Sigmoid colon (tissue), 7 donors: ENCODE data around the gene MYNN. TPM values are rescaled to one million over a fixed set of nuclear protein-coding genes. Genes with fewer than 3 reads are reported as not detected.

Source experiments
- DNase-seq: peaks from one replicate; pipeline ENCODE4 v3.0.0-alpha.2; 2019
- H3K27ac ChIP-seq, 4 donors: fragments of 200-600 bp; sonication (generic); one replicate each; pipeline ENCODE4 v1.5.1; 2016 to 2019; ENCODE audit warnings: mild to moderate bottlenecking in 1 of 4
- H3K27me3 ChIP-seq, 3 donors: fragments of 200-600 bp; sonication (generic); one replicate each; pipeline ENCODE4 v1.5.1; 2019; ENCODE audit warnings: mild to moderate bottlenecking in 1 of 3
- H3K36me3 ChIP-seq, 4 donors: fragments of 200-600 bp; sonication (generic); one replicate each; pipeline ENCODE4 v1.5.1; 2016 to 2019
- H3K4me1 ChIP-seq, 4 donors: fragments of 200-600 bp; sonication (generic); one replicate each; pipeline ENCODE4 v1.5.1; 2017 to 2019
- H3K4me3 ChIP-seq, 4 donors: fragments of 200-600 bp; sonication (generic); one replicate each; pipeline ENCODE4 v1.5.1; 2017 to 2019; ENCODE audit warnings: mild to moderate bottlenecking in 2 of 4, moderate library complexity in 1 of 4
- H3K9me3 ChIP-seq, 4 donors: fragments of 200-600 bp in 3 of 4; sonication (generic) in 3 of 4; one replicate each; pipeline versions ENCODE4 v1.5.1 to v1.6.1; 2013 to 2019
- EP300 ChIP-seq, 4 donors: sonication (generic); formaldehyde crosslinking; IDR thresholded peaks; one replicate each; pipeline ENCODE4 v1.6.1; 2017; ENCODE audit warnings: antibody characterized with exemption in 4 of 4
- POLR2A ChIP-seq, 2 donors: fragments of 450-650 bp; IDR thresholded peaks; one replicate each; pipeline ENCODE4 v1.6.1; 2016; ENCODE audit warnings: antibody characterized with exemption in 2 of 2, mild to moderate bottlenecking in 2 of 2, moderate library complexity in 2 of 2
- POLR2AphosphoS5 ChIP-seq, 4 donors: sonication (generic); formaldehyde crosslinking; IDR thresholded peaks; one replicate each; pipeline ENCODE4 v1.6.1; 2017; ENCODE audit warnings: antibody characterized with exemption in 4 of 4
- WGBS, 2 donors: extraction: QIAGEN DNeasy Blood & Tissue Kit; methylation state at CpG; one replicate each; pipeline ENCODE4 v1.1.7; 2013; 5-methylcytosine and 5-hydroxymethylcytosine counted together
- intact Hi-C: fragments of 100-400 bp; cut with DNase I; formaldehyde crosslinking; loops from one replicate; pipeline ENCODE4 v1.15.1; 2023
- polyA plus RNA-seq, 3 donors: library from polyadenylated mRNA; stranded (reverse); fragments of 200-250 nt; gene quantifications; one replicate each; pipeline ENCODE4 v1.2.3, GENCODE V29; 2013
- total RNA-seq, 4 donors: library from RNA; depleted of rRNA; stranded (reverse); fragments of >200 nt; gene quantifications; one replicate each; pipeline ENCODE4 v1.1.0, GENCODE V29; 2016
- TF ChIP-seq, protein P1 (sequence below), 4 experiments: fragments of 450-650 bp in 3 of 4; fragments of 200-600 bp in 1 of 4; IDR thresholded peaks; one replicate each; pipeline ENCODE4 v1.5.1; 2016 to 2019; ENCODE audit warnings: antibody characterized with exemption in 4 of 4, mild to moderate bottlenecking in 3 of 4, moderate library complexity in 2 of 4
- donor health status: healthy with polysubstance abuse.
- donor health status: Bipolar disorder and iron deficiency.
- donor health status: healthy.

Gene MYNN
- total and polyA plus RNA-seq, 7 donors: 7.6 to 24.4 (median 15.5) TPM

DNA sequence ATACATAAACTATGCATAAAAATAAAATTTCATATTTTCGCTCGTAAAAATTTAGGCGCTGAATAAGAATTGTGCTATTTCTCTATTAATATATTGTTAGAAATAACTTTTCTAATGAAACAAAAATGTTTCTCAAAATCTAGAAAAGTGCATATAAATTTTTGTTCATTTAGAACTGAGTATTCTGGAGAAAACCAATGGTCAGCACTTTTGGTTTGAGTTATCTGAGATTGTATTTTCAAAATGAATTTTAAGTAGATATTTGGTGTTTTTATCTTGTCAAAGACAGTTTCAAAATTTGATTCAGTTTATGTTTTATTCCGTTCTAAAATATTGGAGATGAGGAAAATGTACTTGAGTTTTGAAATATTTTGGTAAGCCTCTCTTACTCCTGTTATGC is 13.9 kb downstream of the MYNN start:
- H3K36me3 ChIP-seq: peaks cover 10 to 86% (median 32%) of the 10 kb centered on the region in 4 donors
- TF ChIP-seq POLR2A (IDR thresholded peaks at IDR 0.05): no peak
- TF ChIP-seq, protein P1, sequence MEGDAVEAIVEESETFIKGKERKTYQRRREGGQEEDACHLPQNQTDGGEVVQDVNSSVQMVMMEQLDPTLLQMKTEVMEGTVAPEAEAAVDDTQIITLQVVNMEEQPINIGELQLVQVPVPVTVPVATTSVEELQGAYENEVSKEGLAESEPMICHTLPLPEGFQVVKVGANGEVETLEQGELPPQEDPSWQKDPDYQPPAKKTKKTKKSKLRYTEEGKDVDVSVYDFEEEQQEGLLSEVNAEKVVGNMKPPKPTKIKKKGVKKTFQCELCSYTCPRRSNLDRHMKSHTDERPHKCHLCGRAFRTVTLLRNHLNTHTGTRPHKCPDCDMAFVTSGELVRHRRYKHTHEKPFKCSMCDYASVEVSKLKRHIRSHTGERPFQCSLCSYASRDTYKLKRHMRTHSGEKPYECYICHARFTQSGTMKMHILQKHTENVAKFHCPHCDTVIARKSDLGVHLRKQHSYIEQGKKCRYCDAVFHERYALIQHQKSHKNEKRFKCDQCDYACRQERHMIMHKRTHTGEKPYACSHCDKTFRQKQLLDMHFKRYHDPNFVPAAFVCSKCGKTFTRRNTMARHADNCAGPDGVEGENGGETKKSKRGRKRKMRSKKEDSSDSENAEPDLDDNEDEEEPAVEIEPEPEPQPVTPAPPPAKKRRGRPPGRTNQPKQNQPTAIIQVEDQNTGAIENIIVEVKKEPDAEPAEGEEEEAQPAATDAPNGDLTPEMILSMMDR (IDR thresholded peaks at IDR 0.05): no peak
- TF ChIP-seq EP300 (IDR thresholded peaks at IDR 0.05): no peak
- no peak for TF ChIP-seq POLR2AphosphoS5 (IDR thresholded peaks at IDR 0.05)
- WGBS, 2 donors: 97 to 98% methylated on average over 4 of the region's 4 CpGs
- H3K9me3 ChIP-seq: no peaks in the 10 kb centered on the region
- intact Hi-C loops: no loop called here
- H3K4me1 ChIP-seq: no peaks in the 10 kb centered on the region
- H3K4me3 ChIP-seq: no peak overlapping the region
- DNase-seq: no peak
- H3K27ac ChIP-seq: no peak overlapping the region
- no peaks in the 10 kb centered on the region for H3K27me3 ChIP-seq

DNA sequence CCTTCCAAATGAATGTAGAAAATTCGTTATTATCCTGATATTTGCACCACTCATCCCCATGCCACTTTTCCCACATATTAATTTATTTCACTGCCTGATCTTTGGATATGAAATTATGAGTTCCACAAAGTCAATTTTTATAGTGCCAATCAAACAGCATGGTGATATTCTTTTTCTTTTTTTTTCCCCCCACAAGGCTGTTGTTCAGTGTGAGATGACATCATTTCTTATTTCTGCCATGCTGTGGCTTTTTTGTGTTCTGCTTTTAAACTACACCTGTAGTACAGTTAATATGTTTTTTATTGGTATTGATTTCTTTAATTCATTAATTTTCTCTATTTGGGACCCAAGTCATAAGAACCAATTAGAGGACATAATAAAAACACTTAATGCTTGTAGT is 14.6 kb downstream of the MYNN start:
- no peak for DNase-seq
- no peak overlapping the region for H3K4me3 ChIP-seq
- no peak overlapping the region for H3K27ac ChIP-seq
- no peaks in the 10 kb centered on the region for H3K27me3 ChIP-seq
- peaks cover 8 to 84% (median 29%) of the 10 kb centered on the region in 4 donors for H3K36me3 ChIP-seq
- WGBS, 2 donors: 81 to 88% methylated on average over 1 of the region's 1 CpG
- intact Hi-C loops: no loop called here
- TF ChIP-seq EP300 (IDR thresholded peaks at IDR 0.05) (no peak), POLR2AphosphoS5 (IDR thresholded peaks at IDR 0.05) (no peak), POLR2A (IDR thresholded peaks at IDR 0.05) (no peak)
- TF ChIP-seq, protein P1 (IDR thresholded peaks at IDR 0.05): no peak
- H3K9me3 ChIP-seq: no peaks in the 10 kb centered on the region
- H3K4me1 ChIP-seq: no peaks in the 10 kb centered on the region

- DNase-seq: no peak
- intact Hi-C loops: loop anchor here (5.0 to 10.0 kb wide), 2 partner anchors 187 to 305 kb away; no protein-coding TSS in a partner anchor
- H3K27ac ChIP-seq: no peak overlapping the region
- no peak overlapping the region for H3K4me3 ChIP-seq
- no peaks in the 10 kb centered on the region for H3K9me3 ChIP-seq
- H3K27me3 ChIP-seq: no peaks in the 10 kb centered on the region
- peaks cover 8 to 62% (median 22%) of the 10 kb centered on the region in 4 donors for H3K36me3 ChIP-seq
- TF ChIP-seq, protein P1 (IDR thresholded peaks at IDR 0.05): no peak
- TF ChIP-seq EP300 (IDR thresholded peaks at IDR 0.05): no peak
- no peak for TF ChIP-seq POLR2AphosphoS5 (IDR thresholded peaks at IDR 0.05)
- TF ChIP-seq POLR2A (IDR thresholded peaks at IDR 0.05): no peak
- H3K4me1 ChIP-seq: no peaks in the 10 kb centered on the region
These were observed 17.0 kb downstream of the MYNN start for GRCh38 chr3:169790219-169790618.

DNA sequence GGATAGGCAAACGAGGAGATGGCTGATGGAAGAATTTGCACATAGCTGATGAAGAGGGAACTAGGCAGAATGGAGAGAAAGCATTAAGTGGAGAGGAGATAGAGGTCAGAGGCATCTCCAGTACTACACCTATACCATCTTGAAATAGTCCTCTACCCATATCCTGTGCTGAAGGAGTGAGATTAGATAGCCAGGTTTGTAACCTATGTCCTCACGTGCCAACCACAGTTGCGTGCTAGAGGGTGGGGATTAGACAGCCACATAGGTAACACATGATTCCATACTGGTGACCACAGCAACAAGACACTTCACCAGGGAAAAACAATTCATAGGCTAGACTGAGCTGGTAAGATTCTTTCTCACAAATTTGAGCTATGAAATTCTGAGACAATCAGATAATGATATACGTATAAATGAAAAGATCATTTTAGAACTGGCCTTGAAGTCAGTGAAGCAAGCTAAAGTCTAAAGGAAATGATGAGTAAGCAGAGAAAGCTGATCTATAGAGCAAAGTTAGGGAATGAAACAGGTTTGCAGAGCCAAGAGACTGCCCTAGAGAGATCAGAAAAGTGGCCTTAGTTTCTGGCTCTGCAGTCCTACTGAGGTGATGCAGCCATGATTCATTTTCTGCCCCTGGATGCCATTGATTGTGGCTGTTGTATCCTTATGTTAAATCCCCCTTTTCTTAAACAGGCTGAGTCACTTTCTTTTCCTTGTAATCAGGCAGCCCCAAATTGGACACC is 17.7 kb downstream of the MYNN start:
- intact Hi-C loops: loop anchor here (5.0 to 10.0 kb wide), 2 partner anchors 186 to 304 kb away; no protein-coding TSS in a partner anchor
- Histone ChIP-seq H3K27me3 (no peaks in the 10 kb centered on the region), H3K9me3 (no peaks in the 10 kb centered on the region)

GRCh38 chr3:169792359-169792758 is 19.2 kb downstream of the MYNN start:
- intact Hi-C loops: loop anchor here (5.0 to 10.0 kb wide), 2 partner anchors 185 to 302 kb away; no protein-coding TSS in a partner anchor
- H3K27ac ChIP-seq: no peak overlapping the region
- no peak for DNase-seq
- TF ChIP-seq, protein P1 (IDR thresholded peaks at IDR 0.05): no peak
- TF ChIP-seq POLR2A (IDR thresholded peaks at IDR 0.05) (no peak), EP300 (IDR thresholded peaks at IDR 0.05) (no peak), POLR2AphosphoS5 (IDR thresholded peaks at IDR 0.05) (no peak)
- H3K36me3 ChIP-seq: peaks cover 0 to 40% (median 9%) of the 10 kb centered on the region in 4 donors
- no peak overlapping the region for H3K4me3 ChIP-seq
- 96 to 100% methylated on average over 1 of the region's 1 CpG for WGBS, 2 donors
- no peaks in the 10 kb centered on the region for H3K4me1 ChIP-seq
- no peaks in the 10 kb centered on the region for H3K9me3 ChIP-seq
- H3K27me3 ChIP-seq: no peaks in the 10 kb centered on the region

More for the DNA sequence above, 17.7 kb downstream of the MYNN start:
- no peaks in the 10 kb centered on the region for H3K4me1 ChIP-seq
- WGBS, 2 donors: 91 to 94% methylated on average over 4 of the region's 4 CpGs
- DNase-seq: no peak
- peaks cover 8 to 55% (median 16%) of the 10 kb centered on the region in 4 donors for H3K36me3 ChIP-seq
- H3K4me3 ChIP-seq: no peak overlapping the region
- TF ChIP-seq POLR2AphosphoS5 (IDR thresholded peaks at IDR 0.05): no peak
- H3K27ac ChIP-seq: no peak overlapping the region
